NCI-H128 (cell line): ENCODE data around the gene MEGF6.

Source experiments
- DNase-seq: peaks from one replicate; lab custom pipeline; 2025; ENCODE audit not compliant: unreplicated experiment; lab: John Stamatoyannopoulos, UW

MEGF6 gene

GRCh38 chr1:3644273-3644672 is 33.0 kb upstream of the MEGF6 start:
- no peak for DNase-seq

GRCh38 chr1:3642919-3643675 is 31.8 kb upstream of the MEGF6 start:
- DNase-seq: no peak

- no peak for DNase-seq
These were observed 30.5 kb upstream of the MEGF6 start for GRCh38 chr1:3641816-3642215.

- no peak for DNase-seq
These were observed 29.9 kb upstream of the MEGF6 start for GRCh38 chr1:3641046-3641760.

GRCh38 chr1:3640121-3640837 is 29.0 kb upstream of the MEGF6 start:
- no peak for DNase-seq

- DNase-seq: no peak
These were observed 28.1 kb upstream of the MEGF6 start for GRCh38 chr1:3639397-3639911.

GRCh38 chr1:3638676-3639075 is 27.4 kb upstream of the MEGF6 start:
- DNase-seq: no peak

- DNase-seq: no peak
These were observed 26.7 kb upstream of the MEGF6 start for GRCh38 chr1:3638027-3638426.

- DNase-seq: no peak
These were observed 25.2 kb upstream of the MEGF6 start for GRCh38 chr1:3636531-3636930.

GRCh38 chr1:3636080-3636479 is 24.8 kb upstream of the MEGF6 start:
- DNase-seq: no peak

GRCh38 chr1:3634059-3634800 is 22.9 kb upstream of the MEGF6 start:
- DNase-seq: no peak

- no peak for DNase-seq
These were observed 22.2 kb upstream of the MEGF6 start for GRCh38 chr1:3633344-3634058.

GRCh38 chr1:3632716-3633343 is 21.5 kb upstream of the MEGF6 start:
- DNase-seq: no peak

- no peak for DNase-seq
These were observed 21.0 kb upstream of the MEGF6 start for GRCh38 chr1:3632298-3632697.

- no peak for DNase-seq
These were observed 20.3 kb upstream of the MEGF6 start for GRCh38 chr1:3631320-3632260.

GRCh38 chr1:3630914-3631313 is 19.6 kb upstream of the MEGF6 start:
- DNase-seq: no peak

- DNase-seq: no peak
These were observed 18.9 kb upstream of the MEGF6 start for GRCh38 chr1:3630161-3630611.

GRCh38 chr1:3629561-3630160 is 18.4 kb upstream of the MEGF6 start:
- no peak for DNase-seq
